Liver (tissue), 9 donors: ENCODE data around the gene KIAA0753. TPM values are rescaled to one million over a fixed set of nuclear protein-coding genes. Genes with fewer than 3 reads are reported as not detected.

ENCODE experiments used
- DNase-seq: peaks from one replicate; pipeline ENCODE4 v3.0.0-alpha.2; 2017; ENCODE audit warnings: low spot score
- H3K27ac ChIP-seq, 2 donors: one replicate each; pipeline ENCODE4 v1.7.0; 2013; ENCODE audit warnings: inconsistent platforms in 2 of 2, low read length in 2 of 2, control low read depth in 1 of 2, low read depth in 1 of 2, mild to moderate bottlenecking in 1 of 2
- H3K27me3 ChIP-seq, 4 donors: one replicate each; pipeline versions ENCODE4 v1.6.1 to v1.7.0; 2013; ENCODE audit warnings: low read length in 3 of 4, inconsistent platforms in 1 of 4, mild to moderate bottlenecking in 1 of 4, moderate library complexity in 1 of 4; ENCODE audit not compliant: control insufficient read depth in 4 of 4, insufficient read depth in 4 of 4
- H3K36me3 ChIP-seq, 4 donors: one replicate each; pipeline versions ENCODE4 v1.6.1 to v1.7.0; 2013; ENCODE audit warnings: low read length in 3 of 4, mild to moderate bottlenecking in 3 of 4, low read depth in 1 of 4, moderate library complexity in 1 of 4; ENCODE audit not compliant: control insufficient read depth in 4 of 4, insufficient read depth in 3 of 4
- H3K4me1 ChIP-seq, 4 donors: one replicate each; pipeline versions ENCODE4 v1.6.1 to v1.7.0; 2013; ENCODE audit warnings: low read length in 3 of 4, mild to moderate bottlenecking in 3 of 4, moderate library complexity in 1 of 4; ENCODE audit not compliant: control insufficient read depth in 4 of 4, insufficient read depth in 4 of 4
- H3K4me3 ChIP-seq, 3 donors: one replicate each; pipeline versions ENCODE4 v1.6.1 to v1.7.0; 2013; ENCODE audit warnings: low read length in 3 of 3, control low read depth in 1 of 3, low read depth in 1 of 3, mild to moderate bottlenecking in 1 of 3
- H3K9ac ChIP-seq, 2 donors: one replicate each; pipeline ENCODE4 v1.7.0; 2013; ENCODE audit warnings: low read length in 2 of 2, mild to moderate bottlenecking in 2 of 2, moderate library complexity in 2 of 2, control low read depth in 1 of 2, low read depth in 1 of 2
- H3K9me3 ChIP-seq, 4 donors: one replicate each; pipeline versions ENCODE4 v1.6.1 to v1.7.0; 2013; ENCODE audit warnings: low read length in 3 of 4; ENCODE audit not compliant: control insufficient read depth in 4 of 4
- EGR1 ChIP-seq, 2 donors: IDR thresholded peaks; 2 replicates each; pipeline ENCODE4 v1.6.1; 2016 to 2018; ENCODE audit warnings: antibody characterized with exemption in 2 of 2, low read depth in 2 of 2
- FOXA1 ChIP-seq: IDR thresholded peaks from 2 replicates; pipeline ENCODE4 v1.6.1; 2016; ENCODE audit warnings: antibody characterized with exemption
- FOXA2 ChIP-seq: IDR thresholded peaks from 2 replicates; pipeline ENCODE4 v1.6.1; 2016; ENCODE audit warnings: antibody characterized with exemption
- GABPA ChIP-seq, 2 donors: IDR thresholded peaks in 1 of 2; conservative IDR thresholded peaks in 1 of 2; 2 replicates each; pipeline ENCODE4 v1.6.1; 2016; ENCODE audit warnings: antibody characterized with exemption in 2 of 2, mild to moderate bottlenecking in 1 of 2, moderate library complexity in 1 of 2
- HNF4A ChIP-seq, 2 donors: conservative IDR thresholded peaks; 2 replicates each; pipeline ENCODE4 v1.6.1; 2016; ENCODE audit warnings: antibody characterized with exemption in 2 of 2, mild to moderate bottlenecking in 2 of 2
- JUND ChIP-seq, 2 donors: IDR thresholded peaks; 2 replicates each; pipeline ENCODE4 v1.6.1; 2016; ENCODE audit warnings: antibody characterized with exemption in 2 of 2
- NR2F2 ChIP-seq: IDR thresholded peaks from 2 replicates; pipeline ENCODE4 v1.6.1; 2016; ENCODE audit warnings: antibody characterized with exemption
- RAD21 ChIP-seq, 2 donors: IDR thresholded peaks; 2 replicates each; pipeline ENCODE4 v1.6.1; 2016; ENCODE audit warnings: antibody characterized with exemption in 2 of 2, mild to moderate bottlenecking in 2 of 2
- RXRA ChIP-seq, 2 donors: IDR thresholded peaks; 2 replicates each; pipeline ENCODE4 v1.6.1; 2017 to 2018; ENCODE audit warnings: antibody characterized with exemption in 2 of 2, mild to moderate bottlenecking in 1 of 2
- SP1 ChIP-seq: IDR thresholded peaks from 2 replicates; pipeline ENCODE4 v1.6.1; 2018; ENCODE audit warnings: antibody characterized with exemption, mild to moderate bottlenecking
- TAF1 ChIP-seq: conservative IDR thresholded peaks from 2 replicates; pipeline ENCODE4 v1.6.1; 2016; ENCODE audit warnings: antibody characterized with exemption, mild to moderate bottlenecking
- YY1 ChIP-seq: IDR thresholded peaks from 2 replicates; pipeline ENCODE4 v1.6.1; 2016; ENCODE audit warnings: antibody characterized with exemption, mild to moderate bottlenecking
- WGBS: extraction: QIAGEN DNeasy Blood & Tissue Kit; methylation state at CpG from one replicate; pipeline ENCODE4 v1.1.7; 2013; 5-methylcytosine and 5-hydroxymethylcytosine counted together
- polyA plus RNA-seq, 2 donors: library from polyadenylated mRNA; stranded (reverse) in 1 of 2; unstranded in 1 of 2; fragments of 200-250 nt in 1 of 2; fragments of >200 nt in 1 of 2; fragmentation: Nextera tagmentation in 1 of 2; extraction: Ambion mirVana in 1 of 2; gene quantifications; one replicate each; pipeline versions ENCODE4 v1.2.1 to v1.2.3, GENCODE V29; 2013 to 2015
- total RNA-seq, 2 donors: library from RNA; depleted of rRNA; stranded (reverse); fragments of >200 nt; gene quantifications; one replicate each; pipeline ENCODE4 v1.2.3, GENCODE V29; 2014
- TF ChIP-seq, protein P1 (sequence below): IDR thresholded peaks from 2 replicates; pipeline ENCODE4 v1.6.1; 2016; ENCODE audit warnings: antibody characterized with exemption
- TF ChIP-seq, protein P2 (sequence below): IDR thresholded peaks from 2 replicates; pipeline ENCODE4 v1.6.1; 2016; ENCODE audit warnings: antibody characterized with exemption
- TF ChIP-seq, protein P3 (sequence below): IDR thresholded peaks from 2 replicates; pipeline ENCODE4 v1.6.1; 2016; ENCODE audit warnings: antibody characterized with exemption, mild to moderate bottlenecking
- TF ChIP-seq, protein P4 (sequence below): IDR thresholded peaks from 2 replicates; pipeline ENCODE4 v1.6.1; 2016; ENCODE audit warnings: antibody characterized with exemption
- donor health status: healthy.
- donor health status: healthy.
- donor health status: healthy.
- donor health status: healthy.
- donor health status: healthy.

Gene KIAA0753
- total and polyA plus RNA-seq, 4 donors, result 2.0 to 5.9 (median 3.0) TPM

DNA sequence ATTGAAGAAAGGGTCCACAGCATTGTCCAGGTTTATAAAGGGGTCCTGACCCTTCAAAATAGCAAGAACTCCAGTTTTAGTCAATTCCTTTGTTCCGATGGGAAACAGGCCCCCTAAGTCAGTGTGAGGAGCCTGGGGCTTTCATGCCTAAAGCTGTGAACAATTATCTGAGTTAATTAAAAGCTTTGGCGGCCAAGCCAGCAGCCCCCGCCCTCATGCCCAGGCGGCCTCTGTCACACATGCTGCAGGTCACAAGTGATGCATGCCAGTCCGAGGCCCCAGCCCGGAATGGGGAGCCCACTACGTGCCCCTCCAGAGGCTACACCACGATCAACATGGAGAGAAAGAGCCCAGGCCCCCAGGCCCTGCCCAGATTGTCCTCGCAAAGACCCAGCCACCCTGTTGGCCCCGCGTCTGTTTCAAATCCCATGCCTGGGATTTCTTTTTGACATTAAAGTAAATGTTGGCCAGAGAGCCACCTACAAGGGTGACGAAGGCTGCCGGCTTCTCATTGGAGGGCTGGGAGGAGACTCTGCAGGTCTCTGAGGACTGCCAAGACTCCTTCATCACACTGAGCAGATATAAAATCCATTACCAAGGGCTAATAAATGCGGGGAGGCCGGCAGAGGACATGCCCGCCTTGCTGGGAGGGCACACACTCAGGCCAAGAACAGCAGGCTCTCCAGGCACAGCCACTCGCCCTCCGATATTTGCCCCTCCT is 69.6 kb downstream of the KIAA0753 start:
- H3K9me3 ChIP-seq, result no peaks in the 10 kb centered on the region
- H3K4me3 ChIP-seq, result no peak overlapping the region
- H3K27me3 ChIP-seq, result no peaks in the 10 kb centered on the region
- no peak for TF ChIP-seq RAD21 (IDR thresholded peaks at IDR 0.05)
- TF ChIP-seq, protein P1, sequence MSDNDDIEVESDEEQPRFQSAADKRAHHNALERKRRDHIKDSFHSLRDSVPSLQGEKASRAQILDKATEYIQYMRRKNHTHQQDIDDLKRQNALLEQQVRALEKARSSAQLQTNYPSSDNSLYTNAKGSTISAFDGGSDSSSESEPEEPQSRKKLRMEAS, result no peak
- no peak for TF ChIP-seq SP1
- no peak for TF ChIP-seq RXRA (IDR thresholded peaks at IDR 0.05)
- H3K27ac ChIP-seq, result no peak overlapping the region
- H3K4me1 ChIP-seq, result no peaks in the 10 kb centered on the region
- 95% methylated on average over 18 of the region's 18 CpGs for WGBS
- no peak for DNase-seq
- H3K36me3 ChIP-seq, result no peaks in the 10 kb centered on the region
- H3K9ac ChIP-seq, result no peak overlapping the region

DNA sequence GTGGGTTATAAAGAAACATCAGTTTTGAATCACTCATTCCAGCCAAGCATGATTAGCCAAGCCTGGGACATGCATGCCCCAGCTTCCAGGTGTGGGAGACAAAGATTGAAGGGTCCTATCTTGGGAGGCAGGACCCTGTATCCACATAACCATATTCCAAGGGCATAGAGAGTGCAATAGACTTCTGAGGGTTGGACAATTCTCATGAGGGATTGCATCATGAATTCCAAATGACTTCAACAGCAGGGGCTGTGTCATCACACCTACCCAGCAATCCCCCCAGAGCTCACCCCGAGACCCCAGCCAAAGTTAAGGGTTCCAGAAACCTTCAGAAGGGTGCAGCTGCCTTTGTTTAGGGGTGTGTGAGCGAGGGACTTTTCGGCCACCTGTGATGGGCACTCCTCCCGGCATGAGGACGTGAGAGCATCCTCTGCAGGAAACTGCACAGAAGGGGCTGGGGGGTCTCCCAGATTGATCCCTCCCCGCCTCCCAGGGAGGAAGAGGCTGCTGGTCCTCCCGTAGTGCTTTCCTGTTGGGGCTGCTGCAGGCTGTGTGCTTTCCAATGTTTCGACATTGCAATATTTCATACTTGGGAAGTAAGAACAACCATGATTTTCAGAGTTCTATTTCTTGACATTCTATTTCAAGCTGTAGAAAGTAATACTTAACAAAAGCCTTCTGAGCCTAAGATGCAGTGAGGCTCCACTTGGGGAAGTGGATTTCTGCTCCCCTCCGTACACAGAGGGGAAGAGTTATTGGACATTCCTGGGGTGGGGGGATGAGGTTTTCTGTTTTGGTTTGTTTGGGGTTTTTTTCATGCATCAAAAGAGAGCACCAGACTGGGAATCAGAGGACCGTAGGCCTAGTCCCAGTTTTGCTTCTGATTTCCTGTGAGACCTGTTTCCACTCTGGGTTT is 70.9 kb downstream of the KIAA0753 start:
- Histone ChIP-seq H3K27ac (no peak overlapping the region), H3K9me3 (no peaks in the 10 kb centered on the region), H3K4me3 (no peak overlapping the region), H3K27me3 (no peaks in the 10 kb centered on the region), H3K36me3 (no peaks in the 10 kb centered on the region), H3K4me1 (no peaks in the 10 kb centered on the region), H3K9ac (no peak overlapping the region)
- DNase-seq, result no peak
- TF ChIP-seq, protein P2, sequence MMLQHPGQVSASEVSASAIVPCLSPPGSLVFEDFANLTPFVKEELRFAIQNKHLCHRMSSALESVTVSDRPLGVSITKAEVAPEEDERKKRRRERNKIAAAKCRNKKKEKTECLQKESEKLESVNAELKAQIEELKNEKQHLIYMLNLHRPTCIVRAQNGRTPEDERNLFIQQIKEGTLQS, result no peak
- TF ChIP-seq NR2F2 (no peak), SP1 (no peak), JUND (IDR thresholded peaks at IDR 0.05) (no peak), FOXA1 (no peak), EGR1 (IDR thresholded peaks at IDR 0.05; ENCODE audit: low read depth in 2 of 2) (no peak), RAD21 (IDR thresholded peaks at IDR 0.05) (no peak), YY1 (no peak)
- TF ChIP-seq, protein P3, sequence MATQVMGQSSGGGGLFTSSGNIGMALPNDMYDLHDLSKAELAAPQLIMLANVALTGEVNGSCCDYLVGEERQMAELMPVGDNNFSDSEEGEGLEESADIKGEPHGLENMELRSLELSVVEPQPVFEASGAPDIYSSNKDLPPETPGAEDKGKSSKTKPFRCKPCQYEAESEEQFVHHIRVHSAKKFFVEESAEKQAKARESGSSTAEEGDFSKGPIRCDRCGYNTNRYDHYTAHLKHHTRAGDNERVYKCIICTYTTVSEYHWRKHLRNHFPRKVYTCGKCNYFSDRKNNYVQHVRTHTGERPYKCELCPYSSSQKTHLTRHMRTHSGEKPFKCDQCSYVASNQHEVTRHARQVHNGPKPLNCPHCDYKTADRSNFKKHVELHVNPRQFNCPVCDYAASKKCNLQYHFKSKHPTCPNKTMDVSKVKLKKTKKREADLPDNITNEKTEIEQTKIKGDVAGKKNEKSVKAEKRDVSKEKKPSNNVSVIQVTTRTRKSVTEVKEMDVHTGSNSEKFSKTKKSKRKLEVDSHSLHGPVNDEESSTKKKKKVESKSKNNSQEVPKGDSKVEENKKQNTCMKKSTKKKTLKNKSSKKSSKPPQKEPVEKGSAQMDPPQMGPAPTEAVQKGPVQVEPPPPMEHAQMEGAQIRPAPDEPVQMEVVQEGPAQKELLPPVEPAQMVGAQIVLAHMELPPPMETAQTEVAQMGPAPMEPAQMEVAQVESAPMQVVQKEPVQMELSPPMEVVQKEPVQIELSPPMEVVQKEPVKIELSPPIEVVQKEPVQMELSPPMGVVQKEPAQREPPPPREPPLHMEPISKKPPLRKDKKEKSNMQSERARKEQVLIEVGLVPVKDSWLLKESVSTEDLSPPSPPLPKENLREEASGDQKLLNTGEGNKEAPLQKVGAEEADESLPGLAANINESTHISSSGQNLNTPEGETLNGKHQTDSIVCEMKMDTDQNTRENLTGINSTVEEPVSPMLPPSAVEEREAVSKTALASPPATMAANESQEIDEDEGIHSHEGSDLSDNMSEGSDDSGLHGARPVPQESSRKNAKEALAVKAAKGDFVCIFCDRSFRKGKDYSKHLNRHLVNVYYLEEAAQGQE, result no peak
- WGBS, result 89% methylated on average over 10 of the region's 10 CpGs

DNA sequence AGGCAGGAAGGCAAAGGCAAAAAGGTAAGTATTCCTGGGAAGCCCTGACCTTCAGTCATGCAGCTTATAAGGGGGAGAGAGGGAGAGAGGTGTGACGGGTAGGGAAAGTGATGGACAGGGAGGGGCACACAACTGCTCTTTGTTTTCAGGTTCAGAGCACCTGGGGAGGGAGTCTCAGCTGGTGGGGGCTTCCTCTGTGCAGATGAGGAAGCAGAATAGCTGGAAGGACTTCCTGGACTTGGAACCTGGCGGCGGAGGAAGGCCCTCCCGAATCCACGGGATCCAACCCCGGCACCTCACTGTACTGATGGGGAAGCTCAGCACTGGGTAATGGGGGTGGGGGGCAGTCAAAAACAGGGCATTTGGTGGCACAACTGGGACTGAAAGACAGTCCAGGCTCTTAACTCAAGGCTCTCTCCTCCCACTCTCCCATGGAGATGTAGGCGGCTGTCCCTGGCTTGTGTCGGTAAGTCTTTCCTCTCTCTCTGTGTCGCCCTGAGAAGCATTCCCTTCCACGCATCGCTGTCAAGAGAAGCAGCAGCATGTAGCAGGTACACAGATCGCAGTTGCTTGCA is 72.2 kb downstream of the KIAA0753 start:
- H3K9ac ChIP-seq, result no peak overlapping the region
- no peaks in the 10 kb centered on the region for H3K9me3 ChIP-seq
- H3K4me1 ChIP-seq, result no peaks in the 10 kb centered on the region
- DNase-seq, result no peak
- 92% methylated on average over 12 of the region's 12 CpGs for WGBS
- H3K36me3 ChIP-seq, result no peaks in the 10 kb centered on the region
- no peak overlapping the region for H3K4me3 ChIP-seq
- no peaks in the 10 kb centered on the region for H3K27me3 ChIP-seq
- H3K27ac ChIP-seq, result no peak overlapping the region
- TF ChIP-seq RXRA (IDR thresholded peaks at IDR 0.05) (no peak), TAF1 (no peak), FOXA2 (no peak), HNF4A (conservative IDR thresholded peaks at IDR 0.05) (no peak), GABPA (IDR thresholded peaks at IDR 0.05 in 1 of 2, conservative IDR thresholded peaks at IDR 0.05 in 1 of 2) (no peak), YY1 (no peak), FOXA1 (no peak)
- TF ChIP-seq, protein P3, result no peak
- TF ChIP-seq, protein P4, sequence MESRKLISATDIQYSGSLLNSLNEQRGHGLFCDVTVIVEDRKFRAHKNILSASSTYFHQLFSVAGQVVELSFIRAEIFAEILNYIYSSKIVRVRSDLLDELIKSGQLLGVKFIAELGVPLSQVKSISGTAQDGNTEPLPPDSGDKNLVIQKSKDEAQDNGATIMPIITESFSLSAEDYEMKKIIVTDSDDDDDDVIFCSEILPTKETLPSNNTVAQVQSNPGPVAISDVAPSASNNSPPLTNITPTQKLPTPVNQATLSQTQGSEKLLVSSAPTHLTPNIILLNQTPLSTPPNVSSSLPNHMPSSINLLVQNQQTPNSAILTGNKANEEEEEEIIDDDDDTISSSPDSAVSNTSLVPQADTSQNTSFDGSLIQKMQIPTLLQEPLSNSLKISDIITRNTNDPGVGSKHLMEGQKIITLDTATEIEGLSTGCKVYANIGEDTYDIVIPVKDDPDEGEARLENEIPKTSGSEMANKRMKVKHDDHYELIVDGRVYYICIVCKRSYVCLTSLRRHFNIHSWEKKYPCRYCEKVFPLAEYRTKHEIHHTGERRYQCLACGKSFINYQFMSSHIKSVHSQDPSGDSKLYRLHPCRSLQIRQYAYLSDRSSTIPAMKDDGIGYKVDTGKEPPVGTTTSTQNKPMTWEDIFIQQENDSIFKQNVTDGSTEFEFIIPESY, result no peak
